ENCODE results near the gene WDR86.

DNA sequence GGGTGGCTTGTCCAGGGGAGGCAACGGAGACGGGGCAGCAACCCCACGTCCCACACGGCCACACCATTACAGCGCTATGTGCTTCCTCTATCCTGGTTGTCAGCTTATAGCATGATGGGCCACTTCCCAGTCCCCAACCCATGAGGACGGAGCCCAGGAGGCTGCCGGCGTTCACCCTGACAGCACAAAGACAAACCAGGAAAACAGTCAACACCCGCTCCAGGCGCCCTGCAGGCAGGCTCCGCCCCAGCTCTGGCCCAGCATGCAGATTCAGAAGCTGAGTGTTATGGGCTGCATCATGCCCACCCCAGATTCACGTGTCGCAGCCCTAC, 14.8 kb downstream of the WDR86 start:
- TF ChIP-seq POLR2AphosphoS5 (IDR thresholded peaks at IDR 0.05; ENCODE audit: borderline replicate concordance, low read depth, low read length) = no peak
- no peak for TF ChIP-seq EZH2 (IDR thresholded peaks at IDR 0.05)
- TF ChIP-seq FOXP2 (optimal IDR thresholded peaks at IDR 0.05; ENCODE audit: control extremely low read depth, extremely low read length, insufficient read depth) = no peak

Measured in SK-N-MC (cell line).